GM12872 (cell line): ENCODE measurements around the gene FER1L5.

Experiments used
- TF ChIP-seq, protein P1 (sequence below): IDR thresholded peaks from 3 replicates; pipeline ENCODE4 v1.5.1; 2011; ENCODE audit warnings: low read depth, mild to moderate bottlenecking, low read length, moderate library complexity; ENCODE audit not compliant: insufficient read depth

Gene FER1L5

DNA sequence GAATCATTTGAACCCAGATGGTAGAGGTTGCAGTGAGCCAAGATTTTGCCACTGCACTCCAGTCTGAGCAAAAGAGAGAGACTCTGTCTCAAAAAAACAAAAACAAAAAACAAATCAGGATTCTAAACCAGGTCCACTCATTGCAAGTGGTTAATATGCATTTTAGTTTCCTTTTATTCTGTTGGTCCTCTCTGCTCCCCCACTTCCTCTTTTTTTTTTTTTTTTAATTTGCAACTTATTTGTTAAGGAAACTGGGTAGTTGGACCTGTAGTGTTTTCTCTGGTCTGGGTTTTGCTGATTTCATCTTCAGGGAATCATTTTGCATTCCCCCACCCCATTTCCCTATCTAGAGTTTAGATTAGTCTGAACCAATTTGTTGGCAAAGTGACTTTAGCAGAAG lies 14.0 kb downstream of the FER1L5 start:
- TF ChIP-seq, protein P1, sequence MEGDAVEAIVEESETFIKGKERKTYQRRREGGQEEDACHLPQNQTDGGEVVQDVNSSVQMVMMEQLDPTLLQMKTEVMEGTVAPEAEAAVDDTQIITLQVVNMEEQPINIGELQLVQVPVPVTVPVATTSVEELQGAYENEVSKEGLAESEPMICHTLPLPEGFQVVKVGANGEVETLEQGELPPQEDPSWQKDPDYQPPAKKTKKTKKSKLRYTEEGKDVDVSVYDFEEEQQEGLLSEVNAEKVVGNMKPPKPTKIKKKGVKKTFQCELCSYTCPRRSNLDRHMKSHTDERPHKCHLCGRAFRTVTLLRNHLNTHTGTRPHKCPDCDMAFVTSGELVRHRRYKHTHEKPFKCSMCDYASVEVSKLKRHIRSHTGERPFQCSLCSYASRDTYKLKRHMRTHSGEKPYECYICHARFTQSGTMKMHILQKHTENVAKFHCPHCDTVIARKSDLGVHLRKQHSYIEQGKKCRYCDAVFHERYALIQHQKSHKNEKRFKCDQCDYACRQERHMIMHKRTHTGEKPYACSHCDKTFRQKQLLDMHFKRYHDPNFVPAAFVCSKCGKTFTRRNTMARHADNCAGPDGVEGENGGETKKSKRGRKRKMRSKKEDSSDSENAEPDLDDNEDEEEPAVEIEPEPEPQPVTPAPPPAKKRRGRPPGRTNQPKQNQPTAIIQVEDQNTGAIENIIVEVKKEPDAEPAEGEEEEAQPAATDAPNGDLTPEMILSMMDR = no peak

DNA sequence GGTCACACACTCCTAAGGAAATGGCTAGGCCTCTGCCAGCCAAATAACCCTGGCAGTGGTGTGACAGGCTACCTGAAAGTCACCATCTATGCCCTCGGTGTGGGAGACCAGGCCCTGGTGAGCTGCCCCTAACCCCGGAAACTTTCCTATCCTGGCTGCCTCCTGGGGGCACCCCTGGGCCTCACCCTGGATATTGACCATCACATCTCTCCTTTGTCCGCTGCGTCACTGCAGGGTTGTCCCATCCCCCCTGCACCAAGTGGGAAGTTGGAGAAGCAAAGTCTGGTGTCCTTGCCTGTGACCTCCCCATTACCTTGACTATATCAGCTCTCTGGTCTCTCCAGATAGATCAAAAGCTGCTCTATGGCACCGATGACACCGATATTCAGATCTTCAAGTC lies 18.8 kb downstream of the FER1L5 start:
- TF ChIP-seq, protein P1 = no peak

DNA sequence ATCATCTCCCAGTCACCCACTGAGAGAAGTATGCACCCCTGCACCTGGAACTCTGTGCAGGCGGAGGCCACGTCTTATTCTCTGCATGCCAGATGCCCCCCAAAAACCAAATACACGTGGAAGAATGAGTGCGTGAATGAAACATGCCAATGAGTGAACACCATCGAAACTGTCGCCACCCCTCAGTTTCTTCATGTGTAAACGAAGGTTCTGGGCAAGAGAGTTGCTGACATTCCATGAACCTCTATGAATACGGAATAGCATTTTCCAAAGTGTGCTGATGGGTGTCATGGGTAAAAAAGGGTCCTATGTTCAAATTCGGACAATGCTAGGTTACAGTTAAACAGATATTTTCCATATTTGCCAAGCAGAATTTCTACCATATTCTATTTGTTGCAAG lies 19.8 kb downstream of the FER1L5 start:
- TF ChIP-seq, protein P1 = no peak

DNA sequence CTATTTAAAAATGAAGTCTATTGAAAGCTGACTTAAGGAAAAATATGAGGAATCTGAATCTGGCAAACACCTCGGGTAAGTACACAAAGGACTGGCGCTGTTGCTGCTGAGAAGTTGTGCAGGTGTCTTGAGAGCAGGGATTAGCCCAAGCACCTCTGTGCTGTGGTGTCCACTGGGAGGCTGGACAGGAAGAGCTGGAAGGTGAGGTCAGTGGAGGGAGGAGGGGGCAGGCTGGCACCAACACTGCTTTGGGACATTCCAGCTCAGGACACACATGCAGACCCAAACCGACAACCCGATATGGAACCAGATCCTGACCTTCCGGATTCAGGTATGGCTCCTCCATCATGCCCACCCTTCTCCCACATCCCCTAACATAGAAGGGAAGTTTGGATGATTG lies 20.6 kb downstream of the FER1L5 start:
- TF ChIP-seq, protein P1 = no peak

DNA sequence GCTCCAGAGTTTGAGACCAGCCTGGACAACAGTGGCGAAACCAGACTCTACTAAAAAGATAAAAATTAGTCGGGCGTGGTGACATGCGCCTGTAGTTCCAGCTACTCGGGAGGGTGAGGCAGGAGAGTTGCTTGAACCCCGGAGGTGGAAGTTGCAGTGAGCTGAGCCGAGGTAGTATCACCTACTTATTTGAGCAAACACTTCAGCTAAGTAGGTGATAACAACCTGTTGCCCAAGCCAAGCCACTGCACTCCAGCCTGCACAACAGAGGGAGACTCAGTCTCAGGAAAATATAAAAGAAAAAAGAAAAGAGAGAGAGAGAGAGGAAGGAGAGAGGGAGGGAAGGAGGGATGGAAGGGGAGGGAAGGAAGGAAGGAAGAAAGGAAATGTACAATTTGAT lies 21.3 kb downstream of the FER1L5 start:
- TF ChIP-seq, protein P1 = no peak

DNA sequence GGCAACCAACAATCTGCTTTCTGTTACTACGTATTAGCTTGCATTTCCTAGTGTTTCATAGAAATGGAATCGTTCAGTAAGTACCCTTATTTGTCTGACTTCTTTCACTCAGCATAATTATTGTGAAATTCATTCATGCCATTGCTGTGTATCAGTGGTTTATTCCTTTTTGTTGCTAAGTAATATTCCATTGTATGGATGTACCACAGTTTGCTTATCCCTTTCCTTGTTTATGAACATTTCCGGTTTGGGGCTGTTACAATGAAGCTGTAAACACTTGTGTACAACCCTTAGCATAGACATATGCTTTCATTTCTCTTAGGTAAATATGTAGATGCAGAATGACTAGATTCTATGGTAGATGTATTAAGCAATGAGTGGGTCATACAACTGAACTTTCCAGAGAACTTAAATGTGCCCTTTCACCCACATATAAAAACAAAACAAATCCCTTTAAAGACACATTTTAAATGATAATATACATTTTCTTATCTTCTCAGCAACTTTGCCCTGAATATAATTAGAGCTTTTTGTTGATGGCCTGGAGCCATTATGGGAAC lies 21.9 kb downstream of the FER1L5 start:
- TF ChIP-seq, protein P1 = no peak

DNA sequence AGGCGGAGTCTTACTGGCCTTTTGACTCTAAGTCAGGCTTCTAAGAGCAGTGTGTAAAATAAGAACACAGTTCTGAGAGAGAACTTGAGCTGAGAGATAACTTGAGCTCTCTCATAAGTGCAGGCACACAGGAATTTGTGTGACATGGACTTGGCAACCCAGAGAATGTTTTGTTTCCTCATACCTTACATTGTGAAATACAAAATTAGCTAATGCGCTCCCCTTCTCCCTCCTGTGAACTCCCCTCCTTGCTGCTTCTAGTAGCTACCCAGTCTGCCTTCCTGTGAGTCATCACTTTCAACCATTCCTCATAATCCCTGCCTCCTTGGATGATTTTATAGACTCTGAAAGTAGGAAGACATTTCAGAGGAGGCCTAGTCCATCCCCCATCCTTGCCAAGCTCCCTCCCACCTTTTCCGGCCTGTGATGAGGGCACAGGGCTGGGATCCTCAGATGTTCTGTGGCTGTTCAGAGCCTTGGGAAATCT lies 22.6 kb downstream of the FER1L5 start:
- TF ChIP-seq, protein P1 = no peak
